Omental fat pad (tissue), 4 donors: ENCODE results near the gene MINDY1. TPM values are rescaled to one million over a fixed set of nuclear protein-coding genes. Genes with fewer than 3 reads are reported as not detected.

Source experiments
- ATAC-seq: fragments of 150-250 bp; one replicate; pipeline ENCODE4 v1.9.1; 2016; ENCODE audit warnings: mild to moderate bottlenecking, moderate library complexity; ENCODE audit not compliant: low FRiP score
- DNase-seq: peaks from one replicate; pipeline ENCODE4 v3.0.0-alpha.2; 2019; ENCODE audit warnings: low spot score
- total RNA-seq, 4 donors: library from RNA; depleted of rRNA; stranded (reverse); fragments of >200 nt; gene quantifications; one replicate each; pipeline ENCODE4 v1.1.0, GENCODE V29; 2016
- TF ChIP-seq, protein P1 (sequence below), 3 donors: fragments of 450-650 bp; IDR thresholded peaks; one replicate each; pipeline ENCODE4 v1.5.1; 2016 to 2017; ENCODE audit warnings: antibody characterized with exemption in 3 of 3, mild to moderate bottlenecking in 3 of 3, moderate library complexity in 2 of 3

The MINDY1 gene
- total RNA-seq, 4 donors from 2014 or later = 15.5 to 35.4 (median 33.2) TPM

DNA sequence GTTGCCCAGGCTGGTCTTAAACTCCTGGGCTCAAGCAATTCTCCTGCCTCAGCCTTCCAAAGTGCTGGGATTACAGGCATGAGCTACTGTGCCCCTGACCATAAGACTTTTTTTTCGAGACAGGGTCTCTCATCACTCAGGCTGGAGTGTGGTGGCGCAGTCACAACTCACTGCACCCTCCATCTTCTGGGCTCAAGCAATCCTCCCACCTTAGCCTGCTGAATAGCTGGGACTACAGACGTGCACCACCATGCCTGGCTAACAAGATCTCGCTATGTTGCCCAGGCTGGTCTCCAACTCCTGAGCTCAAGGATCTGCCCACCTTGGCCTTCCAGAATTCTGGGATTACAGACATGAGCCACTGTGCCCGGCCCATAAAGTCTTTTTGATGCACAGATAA is 42.8 kb upstream of the MINDY1 start:
- ATAC-seq (no peak), DNase-seq (no peak)
- TF ChIP-seq, protein P1, sequence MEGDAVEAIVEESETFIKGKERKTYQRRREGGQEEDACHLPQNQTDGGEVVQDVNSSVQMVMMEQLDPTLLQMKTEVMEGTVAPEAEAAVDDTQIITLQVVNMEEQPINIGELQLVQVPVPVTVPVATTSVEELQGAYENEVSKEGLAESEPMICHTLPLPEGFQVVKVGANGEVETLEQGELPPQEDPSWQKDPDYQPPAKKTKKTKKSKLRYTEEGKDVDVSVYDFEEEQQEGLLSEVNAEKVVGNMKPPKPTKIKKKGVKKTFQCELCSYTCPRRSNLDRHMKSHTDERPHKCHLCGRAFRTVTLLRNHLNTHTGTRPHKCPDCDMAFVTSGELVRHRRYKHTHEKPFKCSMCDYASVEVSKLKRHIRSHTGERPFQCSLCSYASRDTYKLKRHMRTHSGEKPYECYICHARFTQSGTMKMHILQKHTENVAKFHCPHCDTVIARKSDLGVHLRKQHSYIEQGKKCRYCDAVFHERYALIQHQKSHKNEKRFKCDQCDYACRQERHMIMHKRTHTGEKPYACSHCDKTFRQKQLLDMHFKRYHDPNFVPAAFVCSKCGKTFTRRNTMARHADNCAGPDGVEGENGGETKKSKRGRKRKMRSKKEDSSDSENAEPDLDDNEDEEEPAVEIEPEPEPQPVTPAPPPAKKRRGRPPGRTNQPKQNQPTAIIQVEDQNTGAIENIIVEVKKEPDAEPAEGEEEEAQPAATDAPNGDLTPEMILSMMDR (IDR thresholded peaks at IDR 0.05) = no peak

- TF ChIP-seq, protein P1 (IDR thresholded peaks at IDR 0.05) = no peak
- DNase-seq = no peak
- ATAC-seq = no peak
Observed at GRCh38 chr1:151048645-151049032, 41.9 kb upstream of the MINDY1 start.

- ATAC-seq (peak; percentile 70), DNase-seq (peak; percentile 37)
- TF ChIP-seq, protein P1 (IDR thresholded peaks at IDR 0.05) = peak in 1 of 3 donors; percentile 28
Observed at GRCh38 chr1:151047925-151048644, 41.4 kb upstream of the MINDY1 start.

GRCh38 chr1:151047591-151047924 is 40.9 kb upstream of the MINDY1 start, which contains the start of gene C1orf56:
TSS of gene C1orf56 (plus strand) at chr1:151047751. CDS start at chr1:151047848, 97 bp downstream.
- peak; percentile 87 for ATAC-seq
- DNase-seq = no peak
- TF ChIP-seq, protein P1 (IDR thresholded peaks at IDR 0.05) = no peak

- no peak for DNase-seq
- ATAC-seq = no peak
Observed at GRCh38 chr1:151043163-151043562, 36.5 kb upstream of the MINDY1 start.

GRCh38 chr1:151039521-151039920 is 32.8 kb upstream of the MINDY1 start:
- ATAC-seq (no peak), DNase-seq (no peak)
- TF ChIP-seq, protein P1 (IDR thresholded peaks at IDR 0.05) = no peak

More at GRCh38 chr1:151043163-151043562, 36.5 kb upstream of the MINDY1 start:
- TF ChIP-seq, protein P1 (IDR thresholded peaks at IDR 0.05) = no peak

DNA sequence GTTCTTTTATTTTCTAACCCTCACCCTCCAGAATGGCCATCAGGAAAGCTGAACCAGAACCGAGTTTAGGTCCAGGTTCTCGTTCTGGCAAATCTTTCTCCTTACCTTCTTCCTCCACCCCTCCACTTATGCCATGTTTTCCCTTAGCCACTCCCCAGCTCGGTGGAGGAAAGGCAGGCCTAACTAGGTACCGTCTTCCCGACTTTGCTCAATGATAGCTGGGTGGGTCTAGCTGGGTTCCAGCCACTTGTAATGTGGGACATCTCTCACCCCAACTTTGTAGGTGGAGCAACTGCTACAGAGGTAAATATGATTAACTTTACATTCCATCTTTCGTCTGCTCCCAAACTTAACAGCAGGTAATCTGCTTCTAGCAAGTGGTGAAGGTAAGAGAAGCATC is 30.3 kb upstream of the MINDY1 start:
- DNase-seq = no peak
- no peak for ATAC-seq
- TF ChIP-seq, protein P1 (IDR thresholded peaks at IDR 0.05) = no peak
